Esophagus squamous epithelium (tissue), 4 donors: ENCODE measurements around the gene CSNK2A3.
"Not testable (repeated sequence)": the region's sequence is repeated elsewhere in the genome, so short reads cannot be mapped to it uniquely, and the experiment has no call there.

ENCODE experiments used
- CTCF ChIP-seq, 6 experiments: fragments of 450-650 bp in 4 of 6; fragments of 200-600 bp in 2 of 6; sonication (generic) in 2 of 6; IDR thresholded peaks; one replicate each; pipeline ENCODE4 v1.5.1; 2016 to 2019; ENCODE audit warnings: antibody characterized with exemption in 6 of 6, mild to moderate bottlenecking in 4 of 6, moderate library complexity in 4 of 6
- POLR2A ChIP-seq, 4 donors: fragments of 450-650 bp; IDR thresholded peaks; one replicate each; pipeline ENCODE4 v1.6.1; 2017; ENCODE audit warnings: antibody characterized with exemption in 4 of 4, mild to moderate bottlenecking in 4 of 4, moderate library complexity in 3 of 4

DNA sequence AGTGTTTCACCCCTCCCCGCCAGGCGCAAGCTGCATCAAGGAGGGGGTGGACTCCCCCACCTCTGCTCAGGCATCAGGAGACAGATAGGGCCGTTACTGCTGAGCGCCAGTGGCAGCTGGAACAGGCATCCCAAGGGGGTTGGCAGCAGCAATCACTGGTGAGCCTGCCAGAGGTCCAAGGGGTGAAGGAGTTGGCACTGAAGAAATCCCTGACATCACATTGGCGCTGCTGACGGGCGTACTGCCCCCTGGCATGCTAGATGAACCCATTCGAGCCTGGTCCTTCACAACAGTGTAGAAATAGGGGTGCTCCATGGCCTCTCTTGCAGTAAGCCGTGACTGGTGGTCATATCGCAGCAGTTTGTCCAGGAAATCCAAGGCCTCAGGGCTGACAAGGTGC is 1.2 kb downstream of the CSNK2A3 start:
- not testable (repeated sequence) for TF ChIP-seq POLR2A, CTCF (IDR thresholded peaks at IDR 0.05)
